Measurements from ENCODE around the gene ABO. TPM values are rescaled to one million over a fixed set of nuclear protein-coding genes. Genes with fewer than 3 reads are reported as not detected.
"Not testable (repeated sequence)": the region's sequence is repeated elsewhere in the genome, so short reads cannot be mapped to it uniquely, and the experiment has no call there.

The ABO gene
- total and polyA plus RNA-seq, 9 of the 15 experiments (the other 6 are each of a cell fraction or from before 2014, with no cell fraction given) = 5.0 to 21.9 (median 11.9) TPM

- Histone ChIP-seq H3K9ac (ENCODE audit: insufficient read depth in 1 of 2, low read depth in 2 of 2, low read length in 2 of 2) (no peak overlapping the region), H3K9me3 (replicated peaks; ENCODE audit: control insufficient read depth, insufficient read depth, low read depth, low read length) (no peaks in the 10 kb centered on the region), H3K4me2 (ENCODE audit: insufficient read depth, low read length) (no peak overlapping the region), H3K36me3 (ENCODE audit: control insufficient read depth, insufficient read depth, low read length) (no peaks in the 10 kb centered on the region), H3K27me3 (ENCODE audit: control insufficient read depth in 2 of 2, insufficient read depth in 2 of 2, low read length in 2 of 2) (peaks cover 15 to 52% of the 10 kb centered on the region in 2 experiments; a peak in 4 of 5 replicates), H3K4me3 (no peak overlapping the region), H3K9me1 (ENCODE audit: control insufficient read depth, insufficient read depth, low read length) (no peaks in the 10 kb centered on the region), H3K79me2 (ENCODE audit: control insufficient read depth, insufficient read depth, low read length) (no peaks in the 10 kb centered on the region), H3K27ac (ENCODE audit: extremely low read depth, low read depth, low read length) (no peak overlapping the region), H4K20me1 (replicated peaks; ENCODE audit: control insufficient read depth, insufficient read depth, low read length) (no peaks in the 10 kb centered on the region), H2AFZ (ENCODE audit: low read depth, low read length) (no peak overlapping the region), H3K4me1 (replicated peaks in 1 of 2; ENCODE audit: control insufficient read depth in 2 of 2, insufficient read depth in 2 of 2, low read length in 2 of 2) (peaks cover 0 to 13% of the 10 kb centered on the region in 2 experiments; a peak in 2 of 5 replicates)
- DNase-seq (ENCODE audit: extremely low read depth in 1 of 4, low spot score in 3 of 4) = no peak
- ChIA-PET CTCF (ENCODE audit: low intra/inter-chr PET ratio) (no interaction called here), POLR2A (no interaction called here)
- no peak for FAIRE-seq
- in situ Hi-C loops (cut with MboI) (no loop called here), intact Hi-C loops (cut with micrococcal nuclease) (no loop called here)
- BruUV-seq (replicated peaks) = no TSS peak
- WGBS (ENCODE audit: insufficient coverage, low coverage, missing lambda C conversion rate) = 6% methylated on average over 12 of the region's 12 CpGs
- TF ChIP-seq TEAD2 (tag; IDR thresholded peaks at IDR 0.05) = no peak
- TF ChIP-seq TBP (optimal IDR thresholded peaks at IDR 0.05; ENCODE audit: low read depth, low read length) = no peak
- TF ChIP-seq TAF1 (IDR thresholded peaks at IDR 0.05; ENCODE audit: control insufficient read depth, extremely low read depth, insufficient read depth, low read length, severe bottlenecking) = no peak
- ATAC-seq = no peak
These were observed 53.7 kb downstream of the ABO start for GRCh38 chr9:133221177-133221809.

GRCh38 chr9:133218049-133218975 lies 56.7 kb downstream of the ABO start:
- CTCF ChIA-PET (ENCODE audit: low intra/inter-chr PET ratio); intact Hi-C loops (cut with micrococcal nuclease); H4K20me1 ChIP-seq (replicated peaks; ENCODE audit: control insufficient read depth, insufficient read depth, low read length); BruUV-seq (replicated peaks); H3K36me3 ChIP-seq (ENCODE audit: control insufficient read depth, insufficient read depth, low read length); ATAC-seq; H3K79me2 ChIP-seq (ENCODE audit: control insufficient read depth, insufficient read depth, low read length); DNase-seq (ENCODE audit: extremely low read depth in 1 of 4, low spot score in 3 of 4); H3K9me1 ChIP-seq (ENCODE audit: control insufficient read depth, insufficient read depth, low read length); H3K27ac ChIP-seq (ENCODE audit: extremely low read depth, low read depth, low read length); H3K9ac ChIP-seq (ENCODE audit: insufficient read depth in 1 of 2, low read depth in 2 of 2, low read length in 2 of 2); H3K4me3 ChIP-seq; H3K4me2 ChIP-seq (ENCODE audit: insufficient read depth, low read length); FAIRE-seq; in situ Hi-C loops (cut with MboI); H3K9me3 ChIP-seq (replicated peaks; ENCODE audit: control insufficient read depth, insufficient read depth, low read depth, low read length); H3K4me1 ChIP-seq (replicated peaks in 1 of 2; ENCODE audit: control insufficient read depth in 2 of 2, insufficient read depth in 2 of 2, low read length in 2 of 2); H2AFZ ChIP-seq (ENCODE audit: low read depth, low read length): not testable (repeated sequence)
- POLR2A ChIA-PET = interaction anchor here (0.7 kb wide), 1 partner anchor 29 kb away, joined by 3 read pairs; no protein-coding TSS in a partner anchor
- WGBS (ENCODE audit: insufficient coverage, low coverage, missing lambda C conversion rate) = 2% methylated on average over 18 of the region's 19 CpGs
- peaks cover 7 to 36% of the 10 kb centered on the region in 2 experiments; a peak in 4 of 5 replicates for H3K27me3 ChIP-seq (ENCODE audit: control insufficient read depth in 2 of 2, insufficient read depth in 2 of 2, low read length in 2 of 2)

GRCh38 chr9:133217333-133217988 lies 57.5 kb downstream of the ABO start:
- H3K9me1 ChIP-seq (ENCODE audit: control insufficient read depth, insufficient read depth, low read length); DNase-seq (ENCODE audit: extremely low read depth in 1 of 4, low spot score in 3 of 4); H3K4me1 ChIP-seq (replicated peaks in 1 of 2; ENCODE audit: control insufficient read depth in 2 of 2, insufficient read depth in 2 of 2, low read length in 2 of 2); H3K36me3 ChIP-seq (ENCODE audit: control insufficient read depth, insufficient read depth, low read length); in situ Hi-C loops (cut with MboI); BruUV-seq (replicated peaks); H3K27ac ChIP-seq (ENCODE audit: extremely low read depth, low read depth, low read length); H4K20me1 ChIP-seq (replicated peaks; ENCODE audit: control insufficient read depth, insufficient read depth, low read length); ATAC-seq; H3K4me3 ChIP-seq; H3K4me2 ChIP-seq (ENCODE audit: insufficient read depth, low read length); H3K79me2 ChIP-seq (ENCODE audit: control insufficient read depth, insufficient read depth, low read length); H3K9me3 ChIP-seq (replicated peaks; ENCODE audit: control insufficient read depth, insufficient read depth, low read depth, low read length); CTCF ChIA-PET (ENCODE audit: low intra/inter-chr PET ratio); H3K9ac ChIP-seq (ENCODE audit: insufficient read depth in 1 of 2, low read depth in 2 of 2, low read length in 2 of 2); FAIRE-seq; H2AFZ ChIP-seq (ENCODE audit: low read depth, low read length); intact Hi-C loops (cut with micrococcal nuclease): not testable (repeated sequence)
- H3K27me3 ChIP-seq (ENCODE audit: control insufficient read depth in 2 of 2, insufficient read depth in 2 of 2, low read length in 2 of 2) = peaks cover 7 to 36% of the 10 kb centered on the region in 2 experiments; a peak in 4 of 5 replicates
- 0% methylated on average over 12 of the region's 12 CpGs for WGBS (ENCODE audit: insufficient coverage, low coverage, missing lambda C conversion rate)
- POLR2A ChIA-PET = interaction anchor here (0.7 kb wide), 1 partner anchor 30 kb away, joined by 3 read pairs; no protein-coding TSS in a partner anchor

All from K562 (cell line).